Right lobe of liver (tissue), 4 donors: ENCODE measurements around the gene SUMO2.

Experiments
- POLR2A ChIP-seq: fragments of 450-650 bp; IDR thresholded peaks from one replicate; pipeline ENCODE4 v1.6.1; 2017; ENCODE audit warnings: antibody characterized with exemption, mild to moderate bottlenecking
- TF ChIP-seq, protein P1 (sequence below), 4 donors: fragments of 200-600 bp in 3 of 4; fragments of 450-650 bp in 1 of 4; IDR thresholded peaks; one replicate each; pipeline versions ENCODE4 v1.5.1 to v1.8.0; 2016 to 2022; ENCODE audit warnings: antibody characterized with exemption in 4 of 4, mild to moderate bottlenecking in 2 of 4
- donor health status: DM: no; HTN: no; CAD: no.
- donor health status: DM: no; HTN: no; CAD: no.
- donor health status: DM: no; HTN: yes; CAD: no.

DNA sequence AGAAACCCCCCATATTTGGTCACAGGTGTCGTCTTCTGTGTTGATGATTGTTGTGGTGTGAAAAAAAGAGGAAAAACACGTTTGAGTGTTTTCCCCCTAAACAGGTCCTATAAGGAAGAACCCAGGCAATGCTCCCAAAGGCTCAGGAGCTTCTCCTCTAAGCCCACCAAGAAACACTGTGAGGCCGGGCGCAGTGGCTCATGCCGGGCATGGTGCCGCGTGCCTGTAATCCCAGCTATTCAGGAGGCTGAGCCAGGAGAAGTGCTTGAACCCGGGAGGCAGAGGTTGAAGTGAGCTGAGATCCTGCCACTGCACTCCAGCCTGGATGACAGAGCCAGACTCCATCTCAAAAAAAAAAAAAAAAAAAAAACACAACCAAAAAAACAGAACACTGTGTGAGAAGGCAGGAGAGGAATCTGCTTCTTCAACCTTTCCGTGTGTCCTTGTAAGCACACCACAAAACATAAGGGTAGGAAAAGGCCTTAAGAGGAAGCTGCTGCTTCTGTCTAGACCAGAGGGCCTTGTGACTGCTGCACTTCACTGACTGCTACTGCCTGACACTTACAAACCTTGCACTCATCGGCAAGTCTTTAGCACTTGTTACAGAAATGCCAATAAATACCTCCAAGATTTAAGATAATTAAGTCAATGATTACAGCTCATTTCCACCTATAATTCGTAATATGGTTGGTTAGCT, 37.8 kb downstream of the SUMO2 start:
- TF ChIP-seq, protein P1, sequence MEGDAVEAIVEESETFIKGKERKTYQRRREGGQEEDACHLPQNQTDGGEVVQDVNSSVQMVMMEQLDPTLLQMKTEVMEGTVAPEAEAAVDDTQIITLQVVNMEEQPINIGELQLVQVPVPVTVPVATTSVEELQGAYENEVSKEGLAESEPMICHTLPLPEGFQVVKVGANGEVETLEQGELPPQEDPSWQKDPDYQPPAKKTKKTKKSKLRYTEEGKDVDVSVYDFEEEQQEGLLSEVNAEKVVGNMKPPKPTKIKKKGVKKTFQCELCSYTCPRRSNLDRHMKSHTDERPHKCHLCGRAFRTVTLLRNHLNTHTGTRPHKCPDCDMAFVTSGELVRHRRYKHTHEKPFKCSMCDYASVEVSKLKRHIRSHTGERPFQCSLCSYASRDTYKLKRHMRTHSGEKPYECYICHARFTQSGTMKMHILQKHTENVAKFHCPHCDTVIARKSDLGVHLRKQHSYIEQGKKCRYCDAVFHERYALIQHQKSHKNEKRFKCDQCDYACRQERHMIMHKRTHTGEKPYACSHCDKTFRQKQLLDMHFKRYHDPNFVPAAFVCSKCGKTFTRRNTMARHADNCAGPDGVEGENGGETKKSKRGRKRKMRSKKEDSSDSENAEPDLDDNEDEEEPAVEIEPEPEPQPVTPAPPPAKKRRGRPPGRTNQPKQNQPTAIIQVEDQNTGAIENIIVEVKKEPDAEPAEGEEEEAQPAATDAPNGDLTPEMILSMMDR (IDR thresholded peaks at IDR 0.05) = no peak
- no peak for TF ChIP-seq POLR2A
